HepG2 (cell line): ENCODE measurements around the gene CHCHD3. TPM values are rescaled to one million over a fixed set of nuclear protein-coding genes. Genes with fewer than 3 reads are reported as not detected.

ENCODE experiments used
- CC2D1A ChIP-seq: sonication (generic); formaldehyde crosslinking; IDR thresholded peaks from 2 replicates; pipeline ENCODE4 v1.8.1; 2023; ENCODE audit warnings: mild to moderate bottlenecking, missing genetic modification reagents
- ELF4 ChIP-seq: sonication (generic); formaldehyde crosslinking; IDR thresholded peaks from 2 replicates; pipeline ENCODE4 v1.5.0; 2020; ENCODE audit warnings: missing genetic modification reagents, mild to moderate bottlenecking, moderate library complexity, borderline replicate concordance
- MBNL3 ChIP-seq: fragments of 250-450 bp; sonication (Bioruptor Pico); conservative IDR thresholded peaks from 2 replicates; pipeline ENCODE4 v1.8.0; 2022; ENCODE audit warnings: mild to moderate bottlenecking, inconsistent platforms
- PRDM4 ChIP-seq: sonication (generic); formaldehyde crosslinking; IDR thresholded peaks from 2 replicates; pipeline ENCODE4 v1.9.0; 2021; ENCODE audit warnings: missing genetic modification reagents, borderline replicate concordance
- SCMH1 ChIP-seq: sonication (generic); formaldehyde crosslinking; IDR thresholded peaks from 2 replicates; pipeline ENCODE4 v1.9.0; 2021; ENCODE audit warnings: missing genetic modification reagents, mild to moderate bottlenecking, borderline replicate concordance
- SMYD3 ChIP-seq: sonication (generic); formaldehyde crosslinking; IDR thresholded peaks from 2 replicates; pipeline ENCODE4 v1.8.1; 2023; ENCODE audit warnings: mild to moderate bottlenecking, missing genetic modification reagents
- SP140L ChIP-seq: sonication (generic); formaldehyde crosslinking; IDR thresholded peaks from 2 replicates; pipeline ENCODE4 v1.4.0; 2020; ENCODE audit warnings: missing genetic modification reagents, borderline replicate concordance
- SRF ChIP-seq: IDR thresholded peaks from 2 replicates; pipeline ENCODE4 v1.6.1; 2011; ENCODE audit warnings: mild to moderate bottlenecking, low read depth, low read length, moderate library complexity
- ZBTB3 ChIP-seq: sonication (generic); formaldehyde crosslinking; IDR thresholded peaks from 2 replicates; pipeline ENCODE4 v1.4.0; 2020; ENCODE audit warnings: low read depth, mild to moderate bottlenecking, moderate library complexity, missing genetic modification reagents, borderline replicate concordance
- ZNF264 ChIP-seq: sonication (generic); formaldehyde crosslinking; IDR thresholded peaks from 2 replicates; pipeline ENCODE4 v1.4.0; 2020; ENCODE audit warnings: missing genetic modification reagents
- ZNF296 ChIP-seq: sonication (generic); formaldehyde crosslinking; conservative IDR thresholded peaks from 2 replicates; pipeline ENCODE4 v1.5.0; 2020; ENCODE audit warnings: mild to moderate bottlenecking, missing genetic modification reagents
- ZNF3 ChIP-seq: IDR thresholded peaks from 2 replicates; pipeline ENCODE4 v1.7.0; 2017; ENCODE audit warnings: inconsistent platforms
- ZNF337 ChIP-seq: sonication (generic); formaldehyde crosslinking; IDR thresholded peaks from 2 replicates; pipeline ENCODE4 v1.5.1; 2020; ENCODE audit warnings: missing genetic modification reagents, low read depth, mild to moderate bottlenecking, borderline replicate concordance
- ZNF530 ChIP-seq: sonication (generic); formaldehyde crosslinking; IDR thresholded peaks from 2 replicates; pipeline ENCODE4 v1.5.0; 2020; ENCODE audit warnings: low read depth, mild to moderate bottlenecking, missing genetic modification reagents
- ZNF550 ChIP-seq: sonication (generic); formaldehyde crosslinking; IDR thresholded peaks from 2 replicates; pipeline ENCODE4 v1.4.0; 2020; ENCODE audit warnings: mild to moderate bottlenecking, missing genetic modification reagents, borderline replicate concordance
- ZNF772 ChIP-seq: sonication (generic); formaldehyde crosslinking; IDR thresholded peaks from 2 replicates; pipeline ENCODE4 v1.5.0; 2020; ENCODE audit warnings: mild to moderate bottlenecking, missing genetic modification reagents
- polyA plus RNA-seq, 8 experiments: library from polyadenylated mRNA; depleted of rRNA in 3 of 8; stranded (reverse) in 7 of 8; unstranded in 1 of 8; fragments of >200 nt; fragmentation: Illumina TruSeq in 4 of 8; extraction: Trizol in 4 of 8; gene quantifications; 2 replicates each; pipeline versions ENCODE4 v1.2.1 to v1.2.3, GENCODE V29; 2011 to 2016; ENCODE audit warnings: low read depth in 4 of 8, missing spikeins in 1 of 8, mixed read lengths in 1 of 8; ENCODE audit not compliant: insufficient read depth in 1 of 8
- total RNA-seq, 5 experiments: library from RNA; depleted of rRNA; stranded (reverse); fragments of >200 nt; fragmentation: Illumina TruSeq; extraction: Trizol; gene quantifications; 2 replicates each; pipeline ENCODE4 v1.2.3, GENCODE V29; 2016; ENCODE audit warnings: low read depth in 1 of 5
- TF ChIP-seq, protein P1 (sequence below): sonication (generic); formaldehyde crosslinking; IDR thresholded peaks from 2 replicates; pipeline ENCODE4 v1.8.0; 2022; ENCODE audit warnings: mild to moderate bottlenecking, missing genetic modification reagents
- TF ChIP-seq, protein P2 (sequence below): sonication (generic); formaldehyde crosslinking; IDR thresholded peaks from 2 replicates; pipeline ENCODE4 v1.8.1; 2023; ENCODE audit warnings: mild to moderate bottlenecking, moderate library complexity, missing genetic modification reagents
- TF ChIP-seq, protein P3 (sequence below): IDR thresholded peaks from 2 replicates; pipeline ENCODE4 v1.6.1; 2016; ENCODE audit warnings: missing biosample characterization, missing genetic modification reagents, low read depth
- TF ChIP-seq, protein P4 (sequence below): IDR thresholded peaks from 2 replicates; pipeline ENCODE4 v1.6.1; 2018; ENCODE audit warnings: missing genetic modification reagents, mild to moderate bottlenecking, missing compliant biosample characterization

The CHCHD3 gene
- total and polyA plus RNA-seq, 2 of the 13 experiments (the other 11 are each of a cell fraction or from before 2014, with no cell fraction given) = 32.7 to 86.8 TPM

DNA sequence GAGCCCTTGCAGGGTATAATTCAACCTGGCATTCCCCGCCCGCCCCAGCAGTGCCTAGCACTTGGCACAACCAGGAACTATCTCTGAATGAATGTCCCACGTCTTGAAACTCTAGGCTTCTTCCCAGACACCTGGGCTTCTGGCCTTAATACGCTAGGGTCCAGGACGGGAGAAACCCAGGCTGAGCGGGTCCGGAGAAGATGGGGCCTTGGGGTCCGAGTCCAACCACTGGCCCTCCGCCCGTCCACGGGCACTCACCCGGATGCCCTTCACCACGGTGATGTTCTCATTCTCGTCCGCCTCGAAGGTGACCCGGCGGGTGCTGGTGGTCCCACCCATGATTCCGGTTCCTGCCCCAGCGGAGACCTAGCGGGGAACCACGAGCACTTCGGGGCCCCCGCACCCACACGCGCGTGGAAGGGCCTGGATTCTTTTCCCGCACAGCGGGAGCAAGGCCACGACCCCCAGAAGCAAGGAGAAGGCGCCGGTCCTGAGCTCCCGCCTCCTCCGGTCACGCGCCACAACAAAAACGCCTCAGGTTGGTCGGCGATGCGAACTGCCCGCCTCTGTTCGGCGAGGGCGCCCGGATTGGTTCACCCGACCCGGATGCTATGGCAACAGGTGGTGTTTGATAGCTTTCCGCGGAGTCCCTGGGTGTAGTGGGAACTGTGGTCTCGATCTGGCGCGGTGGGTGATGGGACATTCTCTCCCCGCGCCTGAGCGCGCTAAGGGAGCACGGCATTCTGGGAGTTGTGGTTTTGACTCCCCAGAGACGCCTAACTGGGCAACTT, at the start of gene CHCHD3 (continued):
- TF ChIP-seq, protein P1, sequence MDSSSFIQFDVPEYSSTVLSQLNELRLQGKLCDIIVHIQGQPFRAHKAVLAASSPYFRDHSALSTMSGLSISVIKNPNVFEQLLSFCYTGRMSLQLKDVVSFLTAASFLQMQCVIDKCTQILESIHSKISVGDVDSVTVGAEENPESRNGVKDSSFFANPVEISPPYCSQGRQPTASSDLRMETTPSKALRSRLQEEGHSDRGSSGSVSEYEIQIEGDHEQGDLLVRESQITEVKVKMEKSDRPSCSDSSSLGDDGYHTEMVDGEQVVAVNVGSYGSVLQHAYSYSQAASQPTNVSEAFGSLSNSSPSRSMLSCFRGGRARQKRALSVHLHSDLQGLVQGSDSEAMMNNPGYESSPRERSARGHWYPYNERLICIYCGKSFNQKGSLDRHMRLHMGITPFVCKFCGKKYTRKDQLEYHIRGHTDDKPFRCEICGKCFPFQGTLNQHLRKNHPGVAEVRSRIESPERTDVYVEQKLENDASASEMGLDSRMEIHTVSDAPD (CRISPR knock-in tag) = no peak
- TF ChIP-seq SCMH1 (no peak), MBNL3 (CRISPR knock-in tag) (no peak), CC2D1A (no peak), ELF4 (CRISPR knock-in tag) (no peak), ZNF772 (CRISPR knock-in tag) (no peak), ZNF550 (CRISPR knock-in tag) (no peak), ZNF530 (CRISPR knock-in tag) (no peak), SMYD3 (CRISPR knock-in tag) (no peak), ZNF3 (no peak), ZBTB3 (CRISPR knock-in tag) (no peak), ZNF264 (CRISPR knock-in tag) (no peak), ZNF337 (no peak), PRDM4 (no peak), SRF (peak; percentile 15; the same call in 1 of the 2 replicates), SP140L (CRISPR knock-in tag) (no peak), ZNF296 (CRISPR knock-in tag) (no peak)
- TF ChIP-seq, protein P2, sequence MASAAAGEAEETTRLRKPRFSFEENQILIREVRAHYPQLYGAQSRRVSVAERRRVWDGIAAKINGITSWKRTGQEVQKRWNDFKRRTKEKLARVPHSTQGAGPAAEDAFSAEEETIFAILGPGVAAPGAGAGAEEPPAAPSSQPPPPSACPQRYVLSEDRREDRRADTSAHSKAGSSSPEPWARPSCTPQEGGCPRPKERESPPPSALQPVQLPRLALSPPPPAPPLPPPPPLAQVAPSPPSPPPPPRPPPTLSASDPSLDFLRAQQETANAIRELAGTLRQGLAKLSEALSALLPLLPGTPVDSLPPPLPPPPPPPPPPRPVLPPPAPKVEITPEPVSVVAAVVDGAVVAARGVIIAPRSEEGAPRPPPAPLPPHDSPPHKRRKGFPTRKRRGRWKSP = no peak
- TF ChIP-seq, protein P3, sequence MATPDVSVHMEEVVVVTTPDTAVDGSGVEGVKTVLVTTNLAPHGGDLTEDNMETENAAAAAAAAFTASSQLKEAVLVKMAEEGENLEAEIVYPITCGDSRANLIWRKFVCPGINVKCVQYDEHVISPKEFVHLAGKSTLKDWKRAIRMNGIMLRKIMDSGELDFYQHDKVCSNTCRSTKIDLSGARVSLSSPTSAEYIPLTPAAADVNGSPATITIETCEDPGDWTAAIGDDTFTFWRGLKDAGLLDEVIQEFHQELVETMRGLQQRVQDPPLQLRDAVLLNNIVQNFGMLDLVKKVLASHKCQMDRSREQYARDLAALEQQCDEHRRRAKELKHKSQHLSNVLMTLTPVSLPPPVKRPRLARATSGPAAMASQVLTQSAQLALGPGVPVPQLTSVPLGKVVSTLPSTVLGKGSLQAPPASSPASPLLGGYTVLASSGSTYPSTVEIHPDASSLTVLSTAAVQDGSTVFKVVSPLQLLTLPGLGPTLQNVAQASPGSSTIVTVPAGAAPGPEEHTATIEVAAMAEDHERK (CRISPR knock-in tag) = peak; percentile 67
- TF ChIP-seq, protein P4, sequence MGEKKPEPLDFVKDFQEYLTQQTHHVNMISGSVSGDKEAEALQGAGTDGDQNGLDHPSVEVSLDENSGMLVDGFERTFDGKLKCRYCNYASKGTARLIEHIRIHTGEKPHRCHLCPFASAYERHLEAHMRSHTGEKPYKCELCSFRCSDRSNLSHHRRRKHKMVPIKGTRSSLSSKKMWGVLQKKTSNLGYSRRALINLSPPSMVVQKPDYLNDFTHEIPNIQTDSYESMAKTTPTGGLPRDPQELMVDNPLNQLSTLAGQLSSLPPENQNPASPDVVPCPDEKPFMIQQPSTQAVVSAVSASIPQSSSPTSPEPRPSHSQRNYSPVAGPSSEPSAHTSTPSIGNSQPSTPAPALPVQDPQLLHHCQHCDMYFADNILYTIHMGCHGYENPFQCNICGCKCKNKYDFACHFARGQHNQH (CRISPR knock-in tag) = no peak; the same call in 1 of the 2 replicates
